T-cell (primary cell): ENCODE results near the gene ZSWIM6. TPM values are rescaled to one million over a fixed set of nuclear protein-coding genes. Genes with fewer than 3 reads are reported as not detected.

ENCODE experiments used
- ATAC-seq, 4 experiments: fragments of 200-7000 bp in 3 of 4; fragments of 150-1000 bp in 1 of 4; cut with Tn5 transposase; replicated peaks in 1 of 4; 1 replicate in 3 of 4; 2 replicates in 1 of 4; pipeline ENCODE4 v1.10.0; 2021; ENCODE audit warnings: moderate library complexity in 3 of 4, mild to moderate bottlenecking in 2 of 4, moderate number of reproducible peaks in 1 of 4
- CTCF ChIA-PET, 2 donors: fragments of 300-600 bp; sonication (Branson Sonifier 250); formaldehyde crosslinking; loops; one replicate each; lab custom pipeline; 2022; ENCODE audit warnings: antibody characterized with exemption in 2 of 2; lab: Charles Lee
- POLR2A ChIA-PET, 2 donors: fragments of 300-600 bp; sonication (Branson Sonifier 250); formaldehyde crosslinking; loops; one replicate each; lab custom pipeline; 2022; ENCODE audit warnings: antibody characterized with exemption in 2 of 2; lab: Charles Lee
- DNase-seq, 35 experiments: peaks; one replicate each; pipeline versions ENCODE4 v3.0.0 to v3.0.0-alpha.2; 2013 to 2023
- H3K27ac ChIP-seq: one replicate; pipeline ENCODE4 v1.5.1; 2013; ENCODE audit warnings: low read length
- H3K27me3 ChIP-seq, 2 experiments: replicated peaks in 1 of 2; 1 replicate in 1 of 2; 2 replicates in 1 of 2; pipeline versions ENCODE4 v1.6.1 to v1.7.0; 2013; ENCODE audit warnings: low read length in 1 of 2, mixed read lengths in 1 of 2; ENCODE audit not compliant: control insufficient read depth in 2 of 2, insufficient read depth in 2 of 2; ENCODE audit errors: extremely low read depth in 1 of 2
- H3K36me3 ChIP-seq, 2 donors: 1 replicate in 1 of 2; 2 replicates in 1 of 2; pipeline versions ENCODE4 v1.6.1 to v1.7.0; 2013; ENCODE audit warnings: low read length in 1 of 2; ENCODE audit not compliant: control insufficient read depth in 2 of 2, insufficient read depth in 1 of 2; ENCODE audit errors: extremely low read depth in 1 of 2
- H3K4me1 ChIP-seq, 2 experiments: 1 replicate in 1 of 2; 2 replicates in 1 of 2; pipeline versions ENCODE4 v1.6.1 to v1.7.0; 2013; ENCODE audit warnings: low read length in 2 of 2, mixed read lengths in 1 of 2; ENCODE audit not compliant: insufficient read depth in 2 of 2, control insufficient read depth in 1 of 2; ENCODE audit errors: extremely low read depth in 1 of 2
- H3K4me3 ChIP-seq, 2 donors: 1 replicate in 1 of 2; 2 replicates in 1 of 2; pipeline versions ENCODE4 v1.5.1 to v1.7.0; 2013; ENCODE audit warnings: mild to moderate bottlenecking in 2 of 2, low read length in 1 of 2, moderate library complexity in 1 of 2; ENCODE audit not compliant: control insufficient read depth in 1 of 2; ENCODE audit errors: extremely low read depth in 1 of 2
- H3K9me3 ChIP-seq: 2 replicates; pipeline ENCODE4 v1.7.0; 2013
- H3K27ac Mint-ChIP-seq, 2 donors: one replicate each; pipeline ENCODE4 v1.8.0; 2020 to 2021; ENCODE audit warnings: mild to moderate bottlenecking in 2 of 2, mixed read lengths in 2 of 2
- H3K27me3 Mint-ChIP-seq, 2 donors: one replicate each; pipeline ENCODE4 v1.8.0; 2021 to 2022; ENCODE audit warnings: mixed read lengths in 2 of 2
- H3K36me3 Mint-ChIP-seq: one replicate; pipeline ENCODE4 v1.8.0; 2021; ENCODE audit warnings: mixed read lengths
- H3K4me1 Mint-ChIP-seq, 3 donors: one replicate each; pipeline ENCODE4 v1.8.0; 2020 to 2022; ENCODE audit warnings: mixed read lengths in 3 of 3, mild to moderate bottlenecking in 1 of 3
- H3K4me3 Mint-ChIP-seq, 3 donors: one replicate each; pipeline ENCODE4 v1.8.0; 2020 to 2022; ENCODE audit warnings: mild to moderate bottlenecking in 3 of 3, mixed read lengths in 3 of 3, moderate library complexity in 3 of 3
- H3K9me3 Mint-ChIP-seq, 3 donors: one replicate each; pipeline ENCODE4 v1.8.0; 2020 to 2022; ENCODE audit warnings: mixed read lengths in 3 of 3
- WGBS: methylation state at CpG from one replicate; pipeline ENCODE4 v1.1.5; 2013; ENCODE audit warnings: missing lambda C conversion rate; ENCODE audit not compliant: insufficient coverage; 5-methylcytosine and 5-hydroxymethylcytosine counted together
- total RNA-seq, 35 experiments: library from RNA in 6 of 35; stranded (reverse) in 6 of 35; fragments of 120-200 nt in 1 of 35; gene quantifications; one replicate each; pipeline versions ENCODE4 v1.2.1 to v1.2.4 and lab custom pipeline; 2013 to 2026

Gene ZSWIM6
- total RNA-seq, 5 donors from 2014 or later (not counting 1 experiment from before 2014, with no cell fraction given), result 8.3 to 11.3 (median 10.1) TPM

DNA sequence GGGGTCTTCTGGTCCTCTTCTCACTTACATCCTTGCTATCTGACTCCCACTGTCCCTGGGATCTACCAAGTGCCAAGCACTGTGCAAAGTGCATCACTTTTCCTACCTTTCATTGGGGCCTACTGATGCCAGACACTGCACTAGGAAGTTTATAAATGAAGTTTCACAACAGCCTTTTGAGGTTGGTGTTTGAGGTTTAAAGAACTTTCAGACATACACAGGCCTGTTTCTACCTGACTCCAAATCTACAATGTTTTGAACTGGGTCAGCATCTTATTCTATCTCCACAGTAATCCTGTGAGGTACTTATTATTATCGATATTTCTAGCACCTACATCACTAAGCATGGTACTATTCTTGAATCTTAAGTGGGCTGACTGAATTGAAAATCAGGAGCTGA, 227.7 kb downstream of the ZSWIM6 start:
- H3K4me3 Mint-ChIP-seq, result no peak overlapping the region
- Histone ChIP-seq H3K9me3 (no peaks in the 10 kb centered on the region), H3K4me1 (no peaks in the 10 kb centered on the region), H3K27ac (no peak overlapping the region), H3K27me3 (no peaks in the 10 kb centered on the region), H3K4me3 (no peak overlapping the region), H3K36me3 (no peaks in the 10 kb centered on the region)
- no peak overlapping the region for H3K27ac Mint-ChIP-seq
- H3K4me1 Mint-ChIP-seq, result no peaks in the 10 kb centered on the region
- DNase-seq (no peak), ATAC-seq (no peak)
- no CpG with 5 or more reads among the region's 1 CpG for whole genome bisulfite sequencing
- peaks cover 0 to 3% (median 0%) of the 10 kb centered on the region in 3 donors for H3K9me3 Mint-ChIP-seq
- H3K36me3 Mint-ChIP-seq, result no peaks in the 10 kb centered on the region
- peaks cover 4 to 8% of the 10 kb centered on the region in 2 donors for H3K27me3 Mint-ChIP-seq
- CTCF ChIA-PET, result no interaction called here
- POLR2A ChIA-PET, result no interaction called here

DNA sequence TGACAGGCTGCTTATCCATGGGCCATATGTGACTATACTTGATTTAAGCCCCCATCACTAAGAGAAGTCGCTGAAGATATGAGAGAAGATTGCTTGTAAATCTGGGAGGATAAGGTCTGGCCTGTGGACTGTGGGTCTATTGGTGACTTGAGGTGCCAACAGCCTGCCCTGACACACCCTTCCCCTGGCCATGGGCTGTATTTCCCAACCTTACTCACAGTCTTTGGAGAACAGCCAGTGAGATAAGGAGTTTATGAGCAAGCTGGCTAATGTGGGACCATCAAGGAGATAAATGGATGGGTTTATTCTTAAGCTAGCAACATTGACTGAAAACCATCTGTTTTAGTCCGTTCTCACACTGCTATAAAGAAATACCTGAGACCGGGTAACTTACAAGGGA, 231.3 kb downstream of the ZSWIM6 start:
- no peaks in the 10 kb centered on the region for H3K36me3 ChIP-seq
- Mint-ChIP-seq H3K36me3 (no peaks in the 10 kb centered on the region), H3K4me1 (no peaks in the 10 kb centered on the region), H3K4me3 (no peak overlapping the region), H3K27ac (no peak overlapping the region), H3K9me3 (no peaks in the 10 kb centered on the region), H3K27me3 (no peaks in the 10 kb centered on the region)
- CTCF ChIA-PET, result no interaction called here
- H3K9me3 ChIP-seq, result no peaks in the 10 kb centered on the region
- no peaks in the 10 kb centered on the region for H3K4me1 ChIP-seq
- no peak overlapping the region for H3K4me3 ChIP-seq
- ATAC-seq (no peak), DNase-seq (no peak)
- no peaks in the 10 kb centered on the region for H3K27me3 ChIP-seq
- no peak overlapping the region for H3K27ac ChIP-seq
- POLR2A ChIA-PET, result no interaction called here
- no CpG with 5 or more reads among the region's 3 CpGs for WGBS

DNA sequence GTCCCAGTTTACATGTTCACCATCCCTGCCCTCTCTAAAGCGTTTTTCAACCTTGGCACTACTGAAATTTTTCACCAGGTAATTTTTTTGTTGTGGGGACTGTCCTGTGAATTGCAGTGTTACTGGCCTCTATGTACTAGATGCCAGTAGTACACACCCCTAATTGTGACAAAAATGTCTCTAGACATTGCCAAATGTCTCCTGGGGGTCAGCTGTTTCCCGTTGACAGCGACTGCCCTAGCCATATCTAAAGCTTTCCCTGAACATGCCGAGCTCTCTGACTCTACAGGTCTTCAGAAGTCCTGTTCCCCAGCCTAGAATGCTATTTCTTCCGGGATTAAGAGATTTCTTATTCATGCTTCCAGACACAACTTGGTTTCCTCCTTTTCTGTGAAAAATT, 235.3 kb downstream of the ZSWIM6 start:
- WGBS, result 89% methylated on average over 4 of the region's 5 CpGs
- no peaks in the 10 kb centered on the region for H3K36me3 Mint-ChIP-seq
- no peak overlapping the region for H3K27ac Mint-ChIP-seq
- H3K4me3 ChIP-seq, result no peak overlapping the region
- no peak overlapping the region for H3K27ac ChIP-seq
- no peaks in the 10 kb centered on the region for H3K9me3 Mint-ChIP-seq
- no peaks in the 10 kb centered on the region for H3K36me3 ChIP-seq
- no peak overlapping the region for H3K4me3 Mint-ChIP-seq
- CTCF ChIA-PET, result no interaction called here
- H3K27me3 Mint-ChIP-seq, result peaks cover 0 to 4% of the 10 kb centered on the region in 2 donors
- H3K9me3 ChIP-seq, result no peaks in the 10 kb centered on the region
- DNase-seq, result no peak
- POLR2A ChIA-PET, result no interaction called here
- H3K4me1 Mint-ChIP-seq, result no peaks in the 10 kb centered on the region
- H3K27me3 ChIP-seq, result peaks cover 0 to 4% of the 10 kb centered on the region in 2 experiments
- ATAC-seq, result no peak
- H3K4me1 ChIP-seq, result no peaks in the 10 kb centered on the region

DNA sequence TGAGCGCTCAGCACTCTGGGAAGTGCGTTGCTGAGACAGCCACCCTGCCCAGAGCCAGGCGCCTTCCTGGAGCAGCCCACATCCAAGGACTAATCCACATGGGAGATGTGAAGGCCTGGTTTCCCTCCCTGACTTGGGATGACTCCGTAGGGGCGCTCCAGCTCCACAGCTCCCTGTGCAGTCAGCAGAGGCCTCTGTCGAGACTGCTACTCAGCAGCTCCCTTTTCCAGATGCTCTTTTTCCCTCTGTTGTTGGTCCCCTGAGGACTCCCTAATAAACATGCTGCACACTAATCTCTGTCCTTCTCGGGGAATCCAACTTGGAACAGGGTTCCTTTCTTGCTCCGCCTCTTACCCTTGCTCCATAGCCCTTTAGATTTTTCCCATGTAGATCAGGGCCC, 237.3 kb downstream of the ZSWIM6 start:
- WGBS, result 89% methylated on average over 5 of the region's 8 CpGs
- CTCF ChIA-PET, result no interaction called here

DNA sequence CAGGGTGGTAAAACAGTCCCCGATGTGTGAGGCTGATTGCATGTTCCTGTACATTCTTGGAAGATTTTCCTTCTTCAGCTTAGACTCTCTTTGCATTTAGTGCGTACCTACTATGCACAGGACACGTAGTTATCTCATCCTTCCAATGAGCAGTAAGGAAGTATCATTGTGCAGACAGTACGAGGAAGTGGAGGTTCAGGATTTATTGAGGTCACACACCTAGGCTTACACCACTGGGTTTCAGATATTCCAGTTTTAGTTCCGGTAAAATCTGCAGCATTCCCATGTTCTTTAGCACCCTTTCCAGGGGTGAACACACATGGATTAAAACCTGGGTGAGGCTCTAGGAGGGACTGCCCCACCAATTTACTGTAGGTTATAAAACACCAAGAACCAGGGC, 238.7 kb downstream of the ZSWIM6 start:
- Mint-ChIP-seq H3K4me1 (no peaks in the 10 kb centered on the region), H3K36me3 (no peaks in the 10 kb centered on the region), H3K4me3 (no peak overlapping the region), H3K27me3 (peaks cover 0 to 6% of the 10 kb centered on the region in 2 donors), H3K9me3 (no peaks in the 10 kb centered on the region), H3K27ac (no peak overlapping the region)
- WGBS, result no CpG with 5 or more reads among the region's 5 CpGs
- Histone ChIP-seq H3K36me3 (no peaks in the 10 kb centered on the region), H3K4me1 (no peaks in the 10 kb centered on the region), H3K27me3 (peaks cover 0 to 4% of the 10 kb centered on the region in 2 experiments), H3K4me3 (no peak overlapping the region), H3K27ac (no peak overlapping the region), H3K9me3 (no peaks in the 10 kb centered on the region)
- DNase-seq (no peak), ATAC-seq (no peak)
- ChIA-PET CTCF (no interaction called here), POLR2A (no interaction called here)

More for the DNA sequence above, 237.3 kb downstream of the ZSWIM6 start:
- Mint-ChIP-seq H3K27ac (no peak overlapping the region), H3K36me3 (no peaks in the 10 kb centered on the region), H3K4me3 (no peak overlapping the region), H3K9me3 (no peaks in the 10 kb centered on the region), H3K27me3 (peaks cover 0 to 4% of the 10 kb centered on the region in 2 donors), H3K4me1 (no peaks in the 10 kb centered on the region)
- no peaks in the 10 kb centered on the region for H3K4me1 ChIP-seq
- DNase-seq, result no peak
- H3K27me3 ChIP-seq, result peaks cover 0 to 4% of the 10 kb centered on the region in 2 experiments
- POLR2A ChIA-PET, result no interaction called here
- H3K9me3 ChIP-seq, result no peaks in the 10 kb centered on the region
- H3K36me3 ChIP-seq, result no peaks in the 10 kb centered on the region
- H3K4me3 ChIP-seq, result no peak overlapping the region
- no peak overlapping the region for H3K27ac ChIP-seq
- ATAC-seq, result no peak

DNA sequence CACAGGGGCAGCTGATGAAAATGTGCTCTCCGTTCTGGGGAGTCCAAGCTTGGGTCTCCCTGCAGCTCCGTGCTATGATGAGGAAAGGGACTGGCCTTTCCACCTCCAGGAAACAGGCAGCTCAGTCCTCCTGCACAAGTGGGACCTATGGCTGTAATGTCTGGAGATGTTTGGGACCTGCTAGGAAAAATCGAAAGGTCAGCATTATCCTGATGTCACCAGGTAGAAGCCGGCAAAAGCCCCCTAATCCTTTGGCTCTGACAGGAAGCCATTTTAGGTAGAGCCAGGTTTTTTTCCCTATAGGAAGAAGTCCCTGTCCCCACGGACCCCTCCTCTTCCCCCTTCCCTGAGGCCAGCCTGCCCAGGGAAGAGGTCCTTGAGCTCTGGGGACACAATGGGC, 240.9 kb downstream of the ZSWIM6 start:
- no peaks in the 10 kb centered on the region for H3K36me3 Mint-ChIP-seq
- H3K4me3 Mint-ChIP-seq, result no peak overlapping the region
- Histone ChIP-seq H3K4me3 (no peak overlapping the region), H3K4me1 (no peaks in the 10 kb centered on the region), H3K36me3 (no peaks in the 10 kb centered on the region), H3K27me3 (peaks cover 0 to 4% of the 10 kb centered on the region in 2 experiments), H3K27ac (no peak overlapping the region), H3K9me3 (no peaks in the 10 kb centered on the region)
- H3K4me1 Mint-ChIP-seq, result no peaks in the 10 kb centered on the region
- CTCF ChIA-PET, result no interaction called here
- H3K27ac Mint-ChIP-seq, result no peak overlapping the region
- DNase-seq, result no peak
- no peak for ATAC-seq
- WGBS, result 82% methylated on average over 4 of the region's 5 CpGs
- H3K9me3 Mint-ChIP-seq, result no peaks in the 10 kb centered on the region
- POLR2A ChIA-PET, result no interaction called here
- peaks cover 0 to 6% of the 10 kb centered on the region in 2 donors for H3K27me3 Mint-ChIP-seq

DNA sequence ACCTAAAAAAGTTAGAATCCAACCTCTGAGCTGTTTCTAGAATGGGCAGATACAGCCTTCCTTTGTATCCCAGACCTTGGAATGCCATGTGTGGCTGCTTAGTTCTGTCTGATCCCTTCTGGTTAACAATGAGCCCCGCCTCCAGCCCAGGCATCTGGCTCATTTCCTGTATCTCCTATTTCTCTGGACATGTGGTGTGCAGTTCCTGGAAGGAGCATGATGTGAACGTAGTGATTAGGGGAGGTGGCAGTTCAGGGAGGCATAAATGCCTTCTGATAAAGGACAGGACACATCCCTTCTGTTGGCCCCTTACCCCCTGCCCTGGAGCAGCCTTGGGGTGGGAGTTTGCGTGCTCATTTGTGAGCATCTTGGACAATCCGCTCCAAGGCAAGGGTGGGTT, 243.0 kb downstream of the ZSWIM6 start:
- Histone ChIP-seq H3K4me3 (no peak overlapping the region), H3K36me3 (no peaks in the 10 kb centered on the region), H3K27ac (no peak overlapping the region), H3K9me3 (no peaks in the 10 kb centered on the region), H3K4me1 (no peaks in the 10 kb centered on the region), H3K27me3 (no peaks in the 10 kb centered on the region)
- CTCF ChIA-PET, result no interaction called here
- H3K4me3 Mint-ChIP-seq, result no peak overlapping the region
- H3K27ac Mint-ChIP-seq, result no peak overlapping the region
- H3K4me1 Mint-ChIP-seq, result no peaks in the 10 kb centered on the region
- WGBS, result 100% methylated on average over 1 of the region's 4 CpGs
- no peaks in the 10 kb centered on the region for H3K9me3 Mint-ChIP-seq
- H3K36me3 Mint-ChIP-seq, result no peaks in the 10 kb centered on the region
- DNase-seq, result no peak
- H3K27me3 Mint-ChIP-seq, result peaks cover 0 to 4% of the 10 kb centered on the region in 2 donors
- POLR2A ChIA-PET, result no interaction called here
- no peak for ATAC-seq
